GM18909 (cell line): ENCODE results near the gene HNRNPM.
"Not testable (repeated sequence)": the region's sequence is repeated elsewhere in the genome, so short reads cannot be mapped to it uniquely, and the experiment has no call there.

Source experiments
- ATAC-seq: cut with Tn5 transposase; IDR thresholded peaks from one replicate; pipeline ENCODE4 v1.9.1; 2021; ENCODE audit warnings: mild to moderate bottlenecking; ENCODE audit not compliant: unreplicated experiment, poor library complexity

Gene HNRNPM

GRCh38 chr19:8425331-8425730 is 19.4 kb upstream of the HNRNPM start:
- ATAC-seq = not testable (repeated sequence)

GRCh38 chr19:8426283-8426682 is 18.5 kb upstream of the HNRNPM start:
- no peak for ATAC-seq

GRCh38 chr19:8429044-8429443 is 15.7 kb upstream of the HNRNPM start:
- no peak for ATAC-seq

- no peak for ATAC-seq
These were observed 14.9 kb upstream of the HNRNPM start for GRCh38 chr19:8429826-8430225.

- no peak for ATAC-seq
These were observed 14.1 kb upstream of the HNRNPM start for GRCh38 chr19:8430650-8431049.

- no peak for ATAC-seq
These were observed 6.5 kb upstream of the HNRNPM start for GRCh38 chr19:8438236-8438635.

- ATAC-seq = no peak
These were observed 2.8 kb upstream of the HNRNPM start for GRCh38 chr19:8441725-8442544.

GRCh38 chr19:8444140-8444676 is 567 bp upstream of the HNRNPM start:
- ATAC-seq = not testable (repeated sequence)

- ATAC-seq = peak; percentile 28
These were observed 770 bp downstream of the HNRNPM start for GRCh38 chr19:8445488-8446001.

- no peak for ATAC-seq
These were observed 1.4 kb downstream of the HNRNPM start for GRCh38 chr19:8446061-8446709.

GRCh38 chr19:8449830-8450229 is 5.1 kb downstream of the HNRNPM start:
- no peak for ATAC-seq

GRCh38 chr19:8451377-8451776 is 6.6 kb downstream of the HNRNPM start:
- no peak for ATAC-seq

- no peak for ATAC-seq
These were observed 7.1 kb downstream of the HNRNPM start for GRCh38 chr19:8451885-8452284.

GRCh38 chr19:8452446-8453123 is 7.8 kb downstream of the HNRNPM start:
- ATAC-seq = no peak

GRCh38 chr19:8453616-8454015 is 8.8 kb downstream of the HNRNPM start:
- ATAC-seq = no peak

- no peak for ATAC-seq
These were observed 9.4 kb downstream of the HNRNPM start for GRCh38 chr19:8454218-8454617.

- ATAC-seq = no peak
These were observed 10.2 kb downstream of the HNRNPM start for GRCh38 chr19:8455018-8455417.

- ATAC-seq = no peak
These were observed 11.3 kb downstream of the HNRNPM start for GRCh38 chr19:8456064-8456463.

GRCh38 chr19:8457209-8457608 is 12.4 kb downstream of the HNRNPM start:
- no peak for ATAC-seq

GRCh38 chr19:8457827-8458226 is 13.1 kb downstream of the HNRNPM start:
- no peak for ATAC-seq

- no peak for ATAC-seq
These were observed 13.6 kb downstream of the HNRNPM start for GRCh38 chr19:8458380-8458779.
